HG03565 (cell line): ENCODE results near the gene RNF169.

ENCODE experiments used
- ATAC-seq: cut with Tn5 transposase; IDR thresholded peaks from one replicate; pipeline ENCODE4 v1.9.1; 2021; ENCODE audit warnings: mild to moderate bottlenecking, moderate library complexity; ENCODE audit not compliant: unreplicated experiment

Gene RNF169

GRCh38 chr11:74766905-74767304 is 18.3 kb downstream of the RNF169 start:
- no peak for ATAC-seq

- peak; percentile 47 for ATAC-seq
These were observed 19.6 kb downstream of the RNF169 start for GRCh38 chr11:74768172-74768651.

GRCh38 chr11:74769055-74769707 is 20.5 kb downstream of the RNF169 start:
- ATAC-seq, result no peak

GRCh38 chr11:74770456-74770855 is 21.8 kb downstream of the RNF169 start:
- ATAC-seq, result no peak

- no peak for ATAC-seq
These were observed 22.5 kb downstream of the RNF169 start for GRCh38 chr11:74771139-74771538.

- no peak for ATAC-seq
These were observed 24.8 kb downstream of the RNF169 start for GRCh38 chr11:74773476-74773875.

GRCh38 chr11:74775762-74776161 is 27.1 kb downstream of the RNF169 start:
- ATAC-seq, result no peak

GRCh38 chr11:74776546-74776945 is 27.9 kb downstream of the RNF169 start:
- no peak for ATAC-seq

- ATAC-seq, result no peak
These were observed 28.4 kb downstream of the RNF169 start for GRCh38 chr11:74777038-74777437.

GRCh38 chr11:74777877-74778276 is 29.2 kb downstream of the RNF169 start:
- ATAC-seq, result no peak

- ATAC-seq, result no peak
These were observed 29.9 kb downstream of the RNF169 start for GRCh38 chr11:74778581-74778980.

- ATAC-seq, result no peak
These were observed 31.8 kb downstream of the RNF169 start for GRCh38 chr11:74780248-74781005.

- no peak for ATAC-seq
These were observed 34.7 kb downstream of the RNF169 start for GRCh38 chr11:74783241-74783871.

- no peak for ATAC-seq
These were observed 35.6 kb downstream of the RNF169 start for GRCh38 chr11:74784234-74784633.

- no peak for ATAC-seq
These were observed 36.1 kb downstream of the RNF169 start for GRCh38 chr11:74784726-74785125.

GRCh38 chr11:74786574-74786973 is 37.9 kb downstream of the RNF169 start:
- ATAC-seq, result no peak

GRCh38 chr11:74791333-74792100 is 42.9 kb downstream of the RNF169 start:
- no peak for ATAC-seq

GRCh38 chr11:74806267-74806666 is 57.6 kb downstream of the RNF169 start:
- no peak for ATAC-seq

- ATAC-seq, result no peak
These were observed 61.2 kb downstream of the RNF169 start for GRCh38 chr11:74809801-74810200.

- ATAC-seq, result no peak
These were observed 67.3 kb downstream of the RNF169 start for GRCh38 chr11:74815966-74816365.

GRCh38 chr11:74816664-74817063 is 68.0 kb downstream of the RNF169 start:
- no peak for ATAC-seq
